ENCODE data around the gene GSTK1. TPM values are rescaled to one million over a fixed set of nuclear protein-coding genes. Genes with fewer than 3 reads are reported as not detected.

Gene GSTK1
- total and polyA plus RNA-seq, 2 donors (not counting 1 experiment from before 2014, with no cell fraction given), result 181 to 315 TPM

- no peaks in the 10 kb centered on the region for H3K27me3 ChIP-seq (replicated peaks in 1 of 4; ENCODE audit: control extremely low read depth in 1 of 4, control insufficient read depth in 3 of 4, insufficient read depth in 4 of 4, low read length in 3 of 4)
- no peaks in the 10 kb centered on the region for H3K36me3 ChIP-seq (replicated peaks in 1 of 2; ENCODE audit: control extremely low read depth in 1 of 2, control insufficient read depth in 1 of 2, extremely low read depth in 1 of 2, insufficient read depth in 2 of 2, low read length in 1 of 2)
- no peaks in the 10 kb centered on the region for H3K79me2 ChIP-seq (ENCODE audit: control insufficient read depth, insufficient read depth, low read length)
- no peak overlapping the region for H3K4me3 Mint-ChIP-seq
- H3K9me3 Mint-ChIP-seq (ENCODE audit: insufficient read depth), result no peaks in the 10 kb centered on the region
- H3K4me1 ChIP-seq (ENCODE audit: control insufficient read depth in 2 of 2, insufficient read depth in 2 of 2, low read length in 2 of 2), result peaks cover 18 to 25% of the 10 kb centered on the region in 2 donors
- H3K9me3 ChIP-seq (ENCODE audit: control extremely low read depth in 1 of 3, control insufficient read depth in 2 of 3, insufficient read depth in 1 of 3, low read length in 2 of 3), result no peaks in the 10 kb centered on the region
- H2AFZ ChIP-seq (ENCODE audit: insufficient read depth, low read depth, low read length, poor library complexity, severe bottlenecking), result no peak overlapping the region
- intact Hi-C loops (cut with micrococcal nuclease), result no loop called here
- TF ChIP-seq CTCF (IDR thresholded peaks at IDR 0.05) (no peak), EZH2 (IDR thresholded peaks at IDR 0.05; ENCODE audit: borderline replicate concordance, insufficient read depth, low read depth, low read length, poor library complexity, severe bottlenecking) (no peak)
- H3K4me3 ChIP-seq (ENCODE audit: control extremely low read depth in 1 of 5, extremely low read depth in 1 of 5, insufficient read depth in 1 of 5, low read depth in 2 of 5, low read length in 4 of 5), result no peak overlapping the region
- ChIA-PET POLR2A (no interaction called here), CTCF (interaction anchor here (0.7 to 0.8 kb wide), 3 partner anchors 10 to 41 kb away, joined by 3 to 4 read pairs (median 4); no protein-coding TSS in a partner anchor)
- peaks cover 33% of the 10 kb centered on the region for H3K4me1 Mint-ChIP-seq
- no peak overlapping the region for H3K27ac Mint-ChIP-seq
- H3K4me2 ChIP-seq (replicated peaks; ENCODE audit: low read depth, low read length, poor library complexity, severe bottlenecking), result no peak overlapping the region
- WGBS (ENCODE audit: insufficient coverage), result no CpG with 5 or more reads among the region's 2 CpGs
- DNase-seq (no peak), ATAC-seq (ENCODE audit: low read depth) (no peak)
- no peak overlapping the region for H3K9ac ChIP-seq (ENCODE audit: low read length)
- H4K20me1 ChIP-seq (ENCODE audit: control insufficient read depth, insufficient read depth, low read length, poor library complexity, severe bottlenecking), result no peaks in the 10 kb centered on the region
- H3K27me3 Mint-ChIP-seq, result no peaks in the 10 kb centered on the region
- H3K27ac ChIP-seq (ENCODE audit: low read length in 2 of 2), result no peak overlapping the region
Observed at GRCh38 chr7:143281529-143281928, 18.3 kb downstream of the GSTK1 start.

- WGBS (ENCODE audit: insufficient coverage), result 100% methylated on average over 3 of the region's 8 CpGs
- Mint-ChIP-seq H3K27me3 (no peaks in the 10 kb centered on the region), H3K27ac (no peak overlapping the region), H3K4me3 (no peak overlapping the region), H3K9me3 (ENCODE audit: insufficient read depth) (no peaks in the 10 kb centered on the region), H3K4me1 (peaks cover 37% of the 10 kb centered on the region)
- no peak for ATAC-seq (ENCODE audit: low read depth)
- Histone ChIP-seq H3K79me2 (ENCODE audit: control insufficient read depth, insufficient read depth, low read length) (no peaks in the 10 kb centered on the region), H3K27ac (ENCODE audit: low read length in 2 of 2) (no peak overlapping the region), H3K9me3 (ENCODE audit: control extremely low read depth in 1 of 3, control insufficient read depth in 2 of 3, insufficient read depth in 1 of 3, low read length in 2 of 3) (no peaks in the 10 kb centered on the region), H3K4me1 (ENCODE audit: control insufficient read depth in 2 of 2, insufficient read depth in 2 of 2, low read length in 2 of 2) (peaks cover 18 to 26% of the 10 kb centered on the region in 2 donors), H2AFZ (ENCODE audit: insufficient read depth, low read depth, low read length, poor library complexity, severe bottlenecking) (no peak overlapping the region), H3K36me3 (replicated peaks in 1 of 2; ENCODE audit: control extremely low read depth in 1 of 2, control insufficient read depth in 1 of 2, extremely low read depth in 1 of 2, insufficient read depth in 2 of 2, low read length in 1 of 2) (no peaks in the 10 kb centered on the region), H4K20me1 (ENCODE audit: control insufficient read depth, insufficient read depth, low read length, poor library complexity, severe bottlenecking) (no peaks in the 10 kb centered on the region), H3K27me3 (replicated peaks in 1 of 4; ENCODE audit: control extremely low read depth in 1 of 4, control insufficient read depth in 3 of 4, insufficient read depth in 4 of 4, low read length in 3 of 4) (no peaks in the 10 kb centered on the region), H3K4me2 (replicated peaks; ENCODE audit: low read depth, low read length, poor library complexity, severe bottlenecking) (no peak overlapping the region), H3K4me3 (ENCODE audit: control extremely low read depth in 1 of 5, extremely low read depth in 1 of 5, insufficient read depth in 1 of 5, low read depth in 2 of 5, low read length in 4 of 5) (no peak overlapping the region), H3K9ac (ENCODE audit: low read length) (no peak overlapping the region)
- no peak for DNase-seq
- ChIA-PET POLR2A (no interaction called here), CTCF (no interaction called here)
- TF ChIP-seq EZH2 (IDR thresholded peaks at IDR 0.05; ENCODE audit: borderline replicate concordance, insufficient read depth, low read depth, low read length, poor library complexity, severe bottlenecking) (no peak), CTCF (IDR thresholded peaks at IDR 0.05) (no peak)
- intact Hi-C loops (cut with micrococcal nuclease), result no loop called here
Observed at GRCh38 chr7:143282124-143282523, 18.9 kb downstream of the GSTK1 start.

All from B cell (primary cell).